GM23248 (cell line): ENCODE results near the gene LRRIQ1. TPM values are rescaled to one million over a fixed set of nuclear protein-coding genes. Genes with fewer than 3 reads are reported as not detected.

Experiments used
- DNase-seq: peaks from one replicate; pipeline ENCODE4 v3.0.0-alpha.2; 2015
- H2AFZ ChIP-seq: fragments of 200-600 bp; sonication (generic); 2 replicates; pipeline ENCODE4 v1.6.1; 2016; ENCODE audit warnings: antibody characterized with exemption
- H3F3A ChIP-seq: fragments of 200-600 bp; sonication (generic); 2 replicates; pipeline ENCODE4 v1.6.1; 2016; ENCODE audit warnings: mild to moderate bottlenecking, antibody characterized with exemption, mixed run types; ENCODE audit not compliant: insufficient read depth
- H3K27ac ChIP-seq: fragments of 200-600 bp; sonication (generic); 2 replicates; pipeline ENCODE4 v1.5.1; 2016; ENCODE audit warnings: mild to moderate bottlenecking
- H3K27me3 ChIP-seq: fragments of 200-600 bp; sonication (generic); replicated peaks from 2 replicates; pipeline ENCODE4 v1.6.1; 2016; ENCODE audit warnings: mild to moderate bottlenecking; ENCODE audit not compliant: insufficient read depth
- H3K36me3 ChIP-seq: fragments of 200-600 bp; sonication (generic); 2 replicates; pipeline ENCODE4 v1.6.1; 2016; ENCODE audit warnings: low read depth, mild to moderate bottlenecking
- H3K4me1 ChIP-seq: fragments of 200-600 bp; sonication (generic); 2 replicates; pipeline ENCODE4 v1.6.1; 2016; ENCODE audit warnings: mild to moderate bottlenecking; ENCODE audit not compliant: insufficient read depth
- H3K4me2 ChIP-seq: fragments of 200-600 bp; sonication (generic); one replicate; pipeline ENCODE4 v1.6.1; 2016; ENCODE audit warnings: mild to moderate bottlenecking; ENCODE audit not compliant: unreplicated experiment
- H3K4me3 ChIP-seq: fragments of 200-600 bp; sonication (generic); 2 replicates; pipeline ENCODE4 v1.5.1; 2016; ENCODE audit warnings: mild to moderate bottlenecking
- H3K79me2 ChIP-seq: fragments of 200-600 bp; sonication (generic); 2 replicates; pipeline ENCODE4 v1.6.1; 2016; ENCODE audit warnings: mild to moderate bottlenecking; ENCODE audit not compliant: insufficient read depth
- H3K9ac ChIP-seq: fragments of 200-600 bp; sonication (generic); 2 replicates; pipeline ENCODE4 v1.6.1; 2016; ENCODE audit warnings: mild to moderate bottlenecking
- H3K9me2 ChIP-seq: fragments of 200-600 bp; sonication (generic); 2 replicates; pipeline ENCODE4 v1.6.1; 2016; ENCODE audit warnings: mixed run types, mild to moderate bottlenecking, moderate library complexity; ENCODE audit not compliant: insufficient read depth
- H3K9me3 ChIP-seq: fragments of 200-600 bp; sonication (generic); one replicate; pipeline ENCODE4 v1.6.1; 2017; ENCODE audit warnings: low read depth
- H4K20me1 ChIP-seq: fragments of 200-600 bp; sonication (generic); 2 replicates; pipeline ENCODE4 v1.6.0; 2016; ENCODE audit not compliant: insufficient read depth
- EZH2 ChIP-seq: fragments of 200-600 bp; sonication (generic); IDR thresholded peaks from 2 replicates; pipeline ENCODE4 v1.6.1; 2018; ENCODE audit warnings: antibody characterized with exemption, mild to moderate bottlenecking; ENCODE audit not compliant: insufficient read depth, poor library complexity, severe bottlenecking
- EZH2phosphoT487 ChIP-seq: fragments of 200-600 bp; sonication (generic); IDR thresholded peaks from 2 replicates; pipeline ENCODE4 v1.6.1; 2018; ENCODE audit warnings: antibody characterized with exemption, moderate library complexity, mild to moderate bottlenecking, low read depth; ENCODE audit not compliant: insufficient read depth
- WGBS, 2 experiments: methylation state at CpG; one replicate each; pipeline ENCODE4 v1.1.6; 2015 to 2017; ENCODE audit warnings: low lambda C conversion rate in 2 of 2, low coverage in 1 of 2; ENCODE audit errors: missing lambda C conversion rate in 2 of 2; 5-methylcytosine and 5-hydroxymethylcytosine counted together
- in situ Hi-C: fragments of 300-500 bp; cut with MboI; formaldehyde crosslinking; loops from 2 replicates; pipeline ENCODE4 v1.15.0; 2020
- polyA plus RNA-seq: library from polyadenylated mRNA; unstranded; fragments of >200 nt; fragmentation: Nextera tagmentation; extraction: Ambion mirVana; gene quantifications from 2 replicates; pipeline ENCODE4 v1.2.1, GENCODE V29; 2016
- total RNA-seq: library from RNA; depleted of rRNA; stranded (reverse); fragments of >200 nt; shearing (Covaris generic); gene quantifications from 2 replicates; pipeline ENCODE4 v1.2.3, GENCODE V29; 2014

The LRRIQ1 gene
- total and polyA plus RNA-seq, 2 experiments from 2014 or later, result 0.11 to 0.88 TPM

GRCh38 chr12:85155791-85156190 is 119.6 kb downstream of the LRRIQ1 start:
- H3K9ac ChIP-seq, result no peak overlapping the region
- WGBS, 2 experiments, result 5 to 10% methylated on average over 2 of the region's 2 CpGs
- no peak overlapping the region for H3K27ac ChIP-seq
- no peaks in the 10 kb centered on the region for H3K27me3 ChIP-seq
- H3F3A ChIP-seq, result no peaks in the 10 kb centered on the region
- H3K36me3 ChIP-seq, result no peaks in the 10 kb centered on the region
- H3K4me2 ChIP-seq, result no peak overlapping the region
- in situ Hi-C loops, result no loop called here
- H3K79me2 ChIP-seq, result no peaks in the 10 kb centered on the region
- peak overlapping the region; percentile 6; the same call in 1 of the 2 replicates for H2AFZ ChIP-seq
- H3K9me2 ChIP-seq, result no peaks in the 10 kb centered on the region
- H3K9me3 ChIP-seq, result no peaks in the 10 kb centered on the region
- no peak for TF ChIP-seq EZH2
- no peaks in the 10 kb centered on the region for H3K4me1 ChIP-seq
- peak; percentile 31 for DNase-seq
- H4K20me1 ChIP-seq, result no peaks in the 10 kb centered on the region
- H3K4me3 ChIP-seq, result no peak overlapping the region

- WGBS, 2 experiments, result 31 to 32% methylated on average over 3 of the region's 3 CpGs
- no peak overlapping the region for H3K4me3 ChIP-seq
- H3K27ac ChIP-seq, result no peak overlapping the region
- no peaks in the 10 kb centered on the region for H3F3A ChIP-seq
- no peaks in the 10 kb centered on the region for H3K79me2 ChIP-seq
- in situ Hi-C loops, result no loop called here
- no peaks in the 10 kb centered on the region for H3K9me2 ChIP-seq
- no peaks in the 10 kb centered on the region for H3K27me3 ChIP-seq
- H3K9ac ChIP-seq, result no peak overlapping the region
- no peaks in the 10 kb centered on the region for H4K20me1 ChIP-seq
- H3K4me1 ChIP-seq, result no peaks in the 10 kb centered on the region
- no peak overlapping the region for H2AFZ ChIP-seq
- no peak overlapping the region for H3K4me2 ChIP-seq
- H3K9me3 ChIP-seq, result no peaks in the 10 kb centered on the region
- no peak for TF ChIP-seq EZH2phosphoT487
- no peak for TF ChIP-seq EZH2
- H3K36me3 ChIP-seq, result no peaks in the 10 kb centered on the region
- no peak for DNase-seq
Measured at GRCh38 chr12:85156569-85156968, 120.4 kb downstream of the LRRIQ1 start.

DNA sequence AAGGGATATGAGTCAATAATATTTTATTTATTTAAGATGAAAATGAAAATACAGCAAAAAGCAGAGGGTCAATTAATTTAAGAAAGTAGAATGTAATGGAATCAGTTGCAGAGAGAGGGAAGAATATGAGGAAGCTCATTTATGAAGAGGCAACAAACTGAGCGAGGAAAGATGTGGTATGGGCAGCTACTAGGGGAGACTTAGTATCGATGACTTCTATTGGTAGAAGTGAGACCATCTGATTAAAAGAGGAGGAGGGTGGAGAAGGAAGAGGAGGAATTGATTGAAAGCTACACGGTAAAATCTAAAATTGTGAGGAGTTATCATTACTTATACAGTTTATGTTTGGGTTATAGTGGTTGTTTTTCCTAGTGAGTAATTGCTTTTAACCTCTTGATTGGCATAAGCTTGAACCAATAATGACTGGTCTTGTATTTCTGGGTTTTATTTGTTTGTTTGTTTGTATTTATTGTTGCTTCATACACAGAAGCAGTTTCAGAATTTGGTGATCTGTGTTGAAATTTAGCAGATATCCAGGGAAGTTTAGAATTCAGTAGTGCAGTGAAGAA is 121.0 kb downstream of the LRRIQ1 start:
- no peaks in the 10 kb centered on the region for H3K79me2 ChIP-seq
- 68 to 76% methylated on average over 3 of the region's 3 CpGs for WGBS, 2 experiments

GRCh38 chr12:85163752-85164321 is 127.7 kb downstream of the LRRIQ1 start:
- no peaks in the 10 kb centered on the region for H3K79me2 ChIP-seq
- no peaks in the 10 kb centered on the region for H3K9me2 ChIP-seq
- H3K4me3 ChIP-seq, result no peak overlapping the region
- 44 to 48% methylated on average over 1 of the region's 1 CpG for WGBS, 2 experiments
- TF ChIP-seq EZH2phosphoT487 (no peak), EZH2 (no peak)
- no peaks in the 10 kb centered on the region for H3K27me3 ChIP-seq
- H3K4me1 ChIP-seq, result no peaks in the 10 kb centered on the region
- H3K36me3 ChIP-seq, result no peaks in the 10 kb centered on the region
- in situ Hi-C loops, result no loop called here
- H2AFZ ChIP-seq, result no peak overlapping the region
- H3K27ac ChIP-seq, result no peak overlapping the region
- DNase-seq, result no peak
- no peaks in the 10 kb centered on the region for H3F3A ChIP-seq
- H4K20me1 ChIP-seq, result no peaks in the 10 kb centered on the region
- no peak overlapping the region for H3K9ac ChIP-seq
- H3K9me3 ChIP-seq, result no peaks in the 10 kb centered on the region
- no peak overlapping the region for H3K4me2 ChIP-seq

More for the DNA sequence above, 121.0 kb downstream of the LRRIQ1 start:
- Histone ChIP-seq H3K4me3 (no peak overlapping the region), H3K4me1 (no peaks in the 10 kb centered on the region), H3K9ac (no peak overlapping the region), H3K9me3 (no peaks in the 10 kb centered on the region), H3K27ac (no peak overlapping the region), H3K4me2 (no peak overlapping the region), H3K36me3 (no peaks in the 10 kb centered on the region), H3K27me3 (no peaks in the 10 kb centered on the region), H4K20me1 (no peaks in the 10 kb centered on the region), H2AFZ (no peak overlapping the region), H3F3A (no peaks in the 10 kb centered on the region), H3K9me2 (no peaks in the 10 kb centered on the region)
- no peak for DNase-seq
- TF ChIP-seq EZH2, result no peak
- no peak for TF ChIP-seq EZH2phosphoT487
- in situ Hi-C loops, result no loop called here

- peak; percentile 7 for DNase-seq
- in situ Hi-C loops, result no loop called here
- H3K79me2 ChIP-seq, result no peaks in the 10 kb centered on the region
- H3K9me2 ChIP-seq, result no peaks in the 10 kb centered on the region
- no peaks in the 10 kb centered on the region for H3K27me3 ChIP-seq
- TF ChIP-seq EZH2phosphoT487, result no peak
- no peaks in the 10 kb centered on the region for H3K4me1 ChIP-seq
- H3K9me3 ChIP-seq, result no peaks in the 10 kb centered on the region
- no peaks in the 10 kb centered on the region for H3K36me3 ChIP-seq
- no peak overlapping the region for H3K9ac ChIP-seq
- no peak overlapping the region for H3K4me3 ChIP-seq
- H3K27ac ChIP-seq, result no peak overlapping the region
- no peaks in the 10 kb centered on the region for H3F3A ChIP-seq
- no peaks in the 10 kb centered on the region for H4K20me1 ChIP-seq
- H3K4me2 ChIP-seq, result no peak overlapping the region
- H2AFZ ChIP-seq, result no peak overlapping the region
- 29 to 43% methylated on average over 2 of the region's 2 CpGs for WGBS, 2 experiments
Measured at GRCh38 chr12:85179680-85180270, 143.6 kb downstream of the LRRIQ1 start.
